ENCODE results near the gene CDKAL1. TPM values are rescaled to one million over a fixed set of nuclear protein-coding genes. Genes with fewer than 3 reads are reported as not detected.

The CDKAL1 gene
- total and polyA plus RNA-seq, 4 donors, result 3.0 to 21.7 (median 9.4) TPM

DNA sequence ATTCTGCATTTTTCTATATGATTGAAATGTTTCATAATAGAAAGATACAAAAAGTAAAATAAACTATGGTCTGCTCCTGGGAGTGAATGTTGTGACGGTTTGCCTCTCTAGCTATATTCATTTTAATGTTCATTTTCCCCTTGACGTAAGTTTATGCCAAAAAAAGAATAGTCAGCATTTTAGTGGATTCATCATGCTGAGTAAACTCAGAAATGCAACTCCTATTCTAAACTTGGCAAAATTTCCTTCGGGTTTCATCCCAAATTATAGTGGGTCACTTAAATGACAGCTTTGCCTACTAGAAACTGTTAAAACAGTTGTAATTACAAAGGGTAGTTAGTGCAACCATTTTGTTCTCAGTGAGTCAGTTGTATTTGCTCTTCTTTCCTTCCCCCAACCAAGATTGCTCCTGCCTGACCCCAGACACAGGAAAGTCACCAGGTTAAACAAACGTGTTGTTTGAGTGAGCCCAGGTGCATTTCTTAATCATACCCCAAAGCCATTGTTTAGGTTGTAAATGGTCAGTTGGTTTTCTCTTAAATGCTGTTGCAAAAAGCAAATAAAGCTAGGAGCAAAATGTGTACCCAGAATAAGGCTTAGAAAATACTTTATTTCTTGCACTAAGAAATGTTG lies 577.0 kb downstream of the CDKAL1 start:
- no peak overlapping the region for H3K4me3 ChIP-seq (ENCODE audit: low read length in 2 of 2)
- no peaks in the 10 kb centered on the region for H3K27me3 ChIP-seq (ENCODE audit: control insufficient read depth in 1 of 2, insufficient read depth in 2 of 2, low read length in 1 of 2)

DNA sequence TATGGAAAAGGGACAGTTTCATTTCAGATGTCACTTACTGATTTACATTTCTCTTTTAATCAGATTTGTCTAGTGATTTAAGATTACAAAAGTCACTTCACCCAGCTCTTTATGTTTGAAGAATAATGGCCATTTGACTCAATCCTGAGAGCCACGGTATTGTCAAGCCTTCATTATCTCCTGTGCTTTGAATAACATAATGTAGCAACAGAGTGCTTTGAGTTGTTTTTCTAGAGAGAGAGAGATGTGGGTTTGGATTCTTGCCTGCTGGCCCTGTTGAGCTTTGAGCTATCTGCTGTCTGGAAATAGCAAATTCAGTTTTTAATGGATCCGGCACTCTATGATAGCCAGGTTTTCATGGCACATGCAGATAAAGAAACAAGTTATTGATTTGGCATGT lies 580.9 kb downstream of the CDKAL1 start:
- peaks cover 0 to 2% of the 10 kb centered on the region in 2 donors for H3K4me1 ChIP-seq (ENCODE audit: control insufficient read depth in 1 of 2, insufficient read depth in 2 of 2, low read length in 2 of 2)
- no peak for ATAC-seq (ENCODE audit: low FRiP score)
- intact Hi-C loops (cut with DNase I), result no loop called here
- WGBS, 2 donors, result 4 to 5% methylated on average over 2 of the region's 2 CpGs
- H3K27me3 ChIP-seq (ENCODE audit: control insufficient read depth in 1 of 2, insufficient read depth in 2 of 2, low read length in 1 of 2), result no peaks in the 10 kb centered on the region
- DNase-seq, result no peak
- H3K27ac ChIP-seq (ENCODE audit: low read depth in 1 of 2, low read length in 2 of 2), result no peak overlapping the region
- H3K36me3 ChIP-seq (ENCODE audit: control insufficient read depth in 1 of 2, insufficient read depth in 2 of 2, low read length in 1 of 2), result no peaks in the 10 kb centered on the region
- H3K4me3 ChIP-seq (ENCODE audit: low read length in 2 of 2), result no peak overlapping the region
- no peaks in the 10 kb centered on the region for H3K9me3 ChIP-seq (ENCODE audit: control insufficient read depth, low read length)

More for the DNA sequence above, 577.0 kb downstream of the CDKAL1 start:
- Histone ChIP-seq H3K27ac (ENCODE audit: low read depth in 1 of 2, low read length in 2 of 2) (no peak overlapping the region), H3K9me3 (ENCODE audit: control insufficient read depth, low read length) (no peaks in the 10 kb centered on the region), H3K36me3 (ENCODE audit: control insufficient read depth in 1 of 2, insufficient read depth in 2 of 2, low read length in 1 of 2) (no peaks in the 10 kb centered on the region), H3K4me1 (ENCODE audit: control insufficient read depth in 1 of 2, insufficient read depth in 2 of 2, low read length in 2 of 2) (peaks cover 0 to 6% of the 10 kb centered on the region in 2 donors)
- no peak for ATAC-seq (ENCODE audit: low FRiP score)
- intact Hi-C loops (cut with DNase I), result no loop called here
- DNase-seq, result no peak
- WGBS, 2 donors, result 90 to 91% methylated on average over 4 of the region's 4 CpGs

GRCh38 chr6:21116736-21117135 lies 582.5 kb downstream of the CDKAL1 start:
- H3K9me3 ChIP-seq (ENCODE audit: control insufficient read depth, low read length), result no peaks in the 10 kb centered on the region
- peaks cover 0 to 2% of the 10 kb centered on the region in 2 donors for H3K4me1 ChIP-seq (ENCODE audit: control insufficient read depth in 1 of 2, insufficient read depth in 2 of 2, low read length in 2 of 2)
- no peak overlapping the region for H3K4me3 ChIP-seq (ENCODE audit: low read length in 2 of 2)
- no peak overlapping the region for H3K27ac ChIP-seq (ENCODE audit: low read depth in 1 of 2, low read length in 2 of 2)
- H3K36me3 ChIP-seq (ENCODE audit: control insufficient read depth in 1 of 2, insufficient read depth in 2 of 2, low read length in 1 of 2), result no peaks in the 10 kb centered on the region
- no peak for DNase-seq
- no peaks in the 10 kb centered on the region for H3K27me3 ChIP-seq (ENCODE audit: control insufficient read depth in 1 of 2, insufficient read depth in 2 of 2, low read length in 1 of 2)
- 91 to 95% methylated on average over 3 of the region's 3 CpGs for WGBS, 2 donors
- intact Hi-C loops (cut with DNase I), result no loop called here
- ATAC-seq (ENCODE audit: low FRiP score), result no peak

- intact Hi-C loops (cut with DNase I), result no loop called here
Measured at GRCh38 chr6:21118216-21118780, 584.0 kb downstream of the CDKAL1 start.

DNA sequence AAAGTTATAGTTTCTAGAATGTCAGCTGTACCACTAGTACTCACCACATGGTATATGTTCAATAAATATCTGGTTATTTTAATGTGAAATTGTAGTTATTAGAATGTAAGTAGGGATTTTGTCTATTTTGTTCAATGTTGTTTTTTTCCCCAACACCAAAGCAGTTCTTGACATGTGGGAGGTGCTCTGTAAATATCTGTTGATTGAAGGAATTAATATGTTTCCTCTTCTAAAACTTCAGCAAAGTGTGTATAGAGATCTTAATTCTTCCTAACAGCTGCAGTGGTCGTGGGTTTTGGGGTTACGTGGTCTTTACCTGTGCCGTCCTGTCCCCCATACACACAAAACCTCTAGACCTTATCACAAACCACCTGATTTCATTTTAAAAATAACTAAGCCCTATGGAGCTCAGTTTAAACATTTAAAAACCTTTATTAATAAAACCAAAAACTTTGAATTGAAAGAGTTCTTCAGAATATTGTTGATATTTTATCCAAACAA lies 587.4 kb downstream of the CDKAL1 start:
- intact Hi-C loops (cut with DNase I), result no loop called here
- Histone ChIP-seq H3K36me3 (ENCODE audit: control insufficient read depth in 1 of 2, insufficient read depth in 2 of 2, low read length in 1 of 2) (no peaks in the 10 kb centered on the region), H3K4me1 (ENCODE audit: control insufficient read depth in 1 of 2, insufficient read depth in 2 of 2, low read length in 2 of 2) (no peaks in the 10 kb centered on the region), H3K27me3 (ENCODE audit: control insufficient read depth in 1 of 2, insufficient read depth in 2 of 2, low read length in 1 of 2) (no peaks in the 10 kb centered on the region), H3K27ac (ENCODE audit: low read depth in 1 of 2, low read length in 2 of 2) (no peak overlapping the region), H3K9me3 (ENCODE audit: control insufficient read depth, low read length) (no peaks in the 10 kb centered on the region), H3K4me3 (ENCODE audit: low read length in 2 of 2) (no peak overlapping the region)
- no peak for ATAC-seq (ENCODE audit: low FRiP score)
- DNase-seq, result no peak
- 93 to 99% methylated on average over 3 of the region's 3 CpGs for WGBS, 2 donors

More at GRCh38 chr6:21118216-21118780, 584.0 kb downstream of the CDKAL1 start:
- Histone ChIP-seq H3K9me3 (ENCODE audit: control insufficient read depth, low read length) (no peaks in the 10 kb centered on the region), H3K4me1 (ENCODE audit: control insufficient read depth in 1 of 2, insufficient read depth in 2 of 2, low read length in 2 of 2) (peaks cover 0 to 2% of the 10 kb centered on the region in 2 donors), H3K27ac (ENCODE audit: low read depth in 1 of 2, low read length in 2 of 2) (no peak overlapping the region), H3K27me3 (ENCODE audit: control insufficient read depth in 1 of 2, insufficient read depth in 2 of 2, low read length in 1 of 2) (no peaks in the 10 kb centered on the region), H3K36me3 (ENCODE audit: control insufficient read depth in 1 of 2, insufficient read depth in 2 of 2, low read length in 1 of 2) (no peaks in the 10 kb centered on the region), H3K4me3 (ENCODE audit: low read length in 2 of 2) (no peak overlapping the region)
- ATAC-seq (ENCODE audit: low FRiP score), result no peak
- no peak for DNase-seq
- WGBS, 2 donors, result 97 to 98% methylated on average over 5 of the region's 5 CpGs

GRCh38 chr6:21123507-21124436 lies 589.5 kb downstream of the CDKAL1 start:
- no peak for ATAC-seq (ENCODE audit: low FRiP score)
- no peaks in the 10 kb centered on the region for H3K36me3 ChIP-seq (ENCODE audit: control insufficient read depth in 1 of 2, insufficient read depth in 2 of 2, low read length in 1 of 2)

GRCh38 chr6:21128601-21129000 lies 594.3 kb downstream of the CDKAL1 start:
- intact Hi-C loops (cut with DNase I), result no loop called here
- no peaks in the 10 kb centered on the region for H3K36me3 ChIP-seq (ENCODE audit: control insufficient read depth in 1 of 2, insufficient read depth in 2 of 2, low read length in 1 of 2)
- H3K27ac ChIP-seq (ENCODE audit: low read depth in 1 of 2, low read length in 2 of 2), result no peak overlapping the region
- no peaks in the 10 kb centered on the region for H3K9me3 ChIP-seq (ENCODE audit: control insufficient read depth, low read length)
- H3K27me3 ChIP-seq (ENCODE audit: control insufficient read depth in 1 of 2, insufficient read depth in 2 of 2, low read length in 1 of 2), result no peaks in the 10 kb centered on the region
- ATAC-seq (ENCODE audit: low FRiP score) (no peak), DNase-seq (no peak)
- H3K4me1 ChIP-seq (ENCODE audit: control insufficient read depth in 1 of 2, insufficient read depth in 2 of 2, low read length in 2 of 2), result peaks cover 2 to 3% of the 10 kb centered on the region in 2 donors
- no peak overlapping the region for H3K4me3 ChIP-seq (ENCODE audit: low read length in 2 of 2)

More at GRCh38 chr6:21123507-21124436, 589.5 kb downstream of the CDKAL1 start:
- intact Hi-C loops (cut with DNase I), result no loop called here
- DNase-seq, result no peak
- Histone ChIP-seq H3K27me3 (ENCODE audit: control insufficient read depth in 1 of 2, insufficient read depth in 2 of 2, low read length in 1 of 2) (no peaks in the 10 kb centered on the region), H3K4me3 (ENCODE audit: low read length in 2 of 2) (no peak overlapping the region), H3K27ac (ENCODE audit: low read depth in 1 of 2, low read length in 2 of 2) (no peak overlapping the region), H3K4me1 (ENCODE audit: control insufficient read depth in 1 of 2, insufficient read depth in 2 of 2, low read length in 2 of 2) (peaks cover 0 to 2% of the 10 kb centered on the region in 2 donors), H3K9me3 (ENCODE audit: control insufficient read depth, low read length) (no peaks in the 10 kb centered on the region)
- WGBS, 2 donors, result 88 to 91% methylated on average over 4 of the region's 4 CpGs

DNA sequence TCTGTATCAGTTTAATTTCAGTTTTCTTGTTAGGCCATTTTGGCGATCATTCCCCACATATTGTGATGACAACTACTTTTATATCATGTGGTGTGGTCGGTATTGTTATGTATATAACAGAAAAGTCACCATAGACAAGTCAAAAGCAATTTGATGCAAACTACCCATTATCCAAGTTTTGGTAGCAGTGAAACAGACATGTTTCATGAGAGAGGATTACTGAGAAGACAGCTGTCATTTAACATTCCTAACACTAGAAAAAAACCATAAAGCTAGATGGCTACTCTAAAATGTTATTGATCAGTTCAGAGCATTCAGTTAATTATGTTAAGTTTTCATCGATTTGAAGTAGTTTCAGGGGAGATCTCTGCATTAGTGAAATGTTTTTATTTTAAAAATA lies 597.1 kb downstream of the CDKAL1 start:
- intact Hi-C loops (cut with DNase I), result no loop called here
- H3K36me3 ChIP-seq (ENCODE audit: control insufficient read depth in 1 of 2, insufficient read depth in 2 of 2, low read length in 1 of 2), result no peaks in the 10 kb centered on the region
- no peak for DNase-seq
- WGBS, 2 donors, result 71 to 82% methylated on average over 3 of the region's 3 CpGs
- peaks cover 2 to 3% of the 10 kb centered on the region in 2 donors for H3K4me1 ChIP-seq (ENCODE audit: control insufficient read depth in 1 of 2, insufficient read depth in 2 of 2, low read length in 2 of 2)
- H3K27ac ChIP-seq (ENCODE audit: low read depth in 1 of 2, low read length in 2 of 2), result no peak overlapping the region
- no peak overlapping the region for H3K4me3 ChIP-seq (ENCODE audit: low read length in 2 of 2)
- H3K27me3 ChIP-seq (ENCODE audit: control insufficient read depth in 1 of 2, insufficient read depth in 2 of 2, low read length in 1 of 2), result no peaks in the 10 kb centered on the region
- no peak for ATAC-seq (ENCODE audit: low FRiP score)
- no peaks in the 10 kb centered on the region for H3K9me3 ChIP-seq (ENCODE audit: control insufficient read depth, low read length)
